ENCODE results near the gene GDF3.

The GDF3 gene

GRCh38 chr12:7723926-7724325 lies 28.4 kb upstream of the GDF3 start:
- H3K4me1 ChIP-seq (ENCODE audit: insufficient read depth, poor library complexity, severe bottlenecking), result no peaks in the 10 kb centered on the region
- no peaks in the 10 kb centered on the region for H3K27me3 ChIP-seq (ENCODE audit: insufficient read depth, poor library complexity, severe bottlenecking)
- TF ChIP-seq CTCF (IDR thresholded peaks at IDR 0.05; ENCODE audit: poor library complexity, severe bottlenecking), result no peak
- H3K9me3 ChIP-seq (ENCODE audit: severe bottlenecking), result no peaks in the 10 kb centered on the region
- DNase-seq (ENCODE audit: low spot score) (no peak), ATAC-seq (ENCODE audit: low read depth) (no peak)
- no peak overlapping the region for H3K4me3 ChIP-seq (ENCODE audit: severe bottlenecking)
- no peaks in the 10 kb centered on the region for H3K36me3 ChIP-seq (ENCODE audit: low read depth)
- H3K27ac ChIP-seq (ENCODE audit: poor library complexity, severe bottlenecking), result no peak overlapping the region

- no peak for TF ChIP-seq CTCF (IDR thresholded peaks at IDR 0.05; ENCODE audit: poor library complexity, severe bottlenecking)
- no peak for DNase-seq (ENCODE audit: low spot score)
- H3K4me3 ChIP-seq (ENCODE audit: severe bottlenecking), result no peak overlapping the region
- no peaks in the 10 kb centered on the region for H3K27me3 ChIP-seq (ENCODE audit: insufficient read depth, poor library complexity, severe bottlenecking)
- no peak overlapping the region for H3K27ac ChIP-seq (ENCODE audit: poor library complexity, severe bottlenecking)
- H3K4me1 ChIP-seq (ENCODE audit: insufficient read depth, poor library complexity, severe bottlenecking), result no peaks in the 10 kb centered on the region
- no peaks in the 10 kb centered on the region for H3K9me3 ChIP-seq (ENCODE audit: severe bottlenecking)
- no peak for ATAC-seq (ENCODE audit: low read depth)
- no peaks in the 10 kb centered on the region for H3K36me3 ChIP-seq (ENCODE audit: low read depth)
These were observed 24.6 kb upstream of the GDF3 start for GRCh38 chr12:7719946-7720730.

- TF ChIP-seq CTCF (IDR thresholded peaks at IDR 0.05; ENCODE audit: poor library complexity, severe bottlenecking), result peak; percentile 25
- no peaks in the 10 kb centered on the region for H3K27me3 ChIP-seq (ENCODE audit: insufficient read depth, poor library complexity, severe bottlenecking)
- ATAC-seq (ENCODE audit: low read depth), result no peak
- H3K36me3 ChIP-seq (ENCODE audit: low read depth), result no peaks in the 10 kb centered on the region
- no peaks in the 10 kb centered on the region for H3K4me1 ChIP-seq (ENCODE audit: insufficient read depth, poor library complexity, severe bottlenecking)
- DNase-seq (ENCODE audit: low spot score), result no peak
- H3K27ac ChIP-seq (ENCODE audit: poor library complexity, severe bottlenecking), result no peak overlapping the region
- no peaks in the 10 kb centered on the region for H3K9me3 ChIP-seq (ENCODE audit: severe bottlenecking)
- H3K4me3 ChIP-seq (ENCODE audit: severe bottlenecking), result no peak overlapping the region
These were observed 20.8 kb upstream of the GDF3 start for GRCh38 chr12:7716381-7716780.

GRCh38 chr12:7712841-7713442 lies 17.4 kb upstream of the GDF3 start:
- ATAC-seq (ENCODE audit: low read depth), result no peak
- no peak for DNase-seq (ENCODE audit: low spot score)

More at GRCh38 chr12:7712841-7713442, 17.4 kb upstream of the GDF3 start:
- Histone ChIP-seq H3K4me3 (ENCODE audit: severe bottlenecking) (no peak overlapping the region), H3K4me1 (ENCODE audit: insufficient read depth, poor library complexity, severe bottlenecking) (no peaks in the 10 kb centered on the region), H3K9me3 (ENCODE audit: severe bottlenecking) (no peaks in the 10 kb centered on the region), H3K27me3 (ENCODE audit: insufficient read depth, poor library complexity, severe bottlenecking) (no peaks in the 10 kb centered on the region), H3K36me3 (ENCODE audit: low read depth) (no peaks in the 10 kb centered on the region), H3K27ac (ENCODE audit: poor library complexity, severe bottlenecking) (no peak overlapping the region)
- no peak for TF ChIP-seq CTCF (IDR thresholded peaks at IDR 0.05; ENCODE audit: poor library complexity, severe bottlenecking)
